ENCODE results near the gene E2F2. TPM values are rescaled to one million over a fixed set of nuclear protein-coding genes. Genes with fewer than 3 reads are reported as not detected.
"Not testable (repeated sequence)": the region's sequence is repeated elsewhere in the genome, so short reads cannot be mapped to it uniquely, and the experiment has no call there.

The E2F2 gene
- total and polyA plus RNA-seq, 11 donors: 0.04 to 2.7 (median 0.15) TPM; not detected in 1

GRCh38 chr1:23545851-23546250, 14.8 kb upstream of the E2F2 start:
- peaks cover 0 to 34% (median 13%) of the 10 kb centered on the region in 12 donors for H3K4me1 ChIP-seq
- no peak for ATAC-seq
- H3K27ac ChIP-seq: no peak overlapping the region
- intact Hi-C loops (cut with DNase I): loop anchor here in 2 of 10 donors (1.0 kb wide), 1 partner anchor 91 kb away; no protein-coding TSS in a partner anchor
- H3K9me3 ChIP-seq: no peaks in the 10 kb centered on the region
- no peaks in the 10 kb centered on the region for H3K27me3 ChIP-seq
- no peak for TF ChIP-seq POLR2A (IDR thresholded peaks at IDR 0.05)
- no peak for TF ChIP-seq CTCF (IDR thresholded peaks at IDR 0.05)
- H3K4me3 ChIP-seq: no peak overlapping the region
- DNase-seq: no peak
- H3K36me3 ChIP-seq: no peaks in the 10 kb centered on the region
- 90 to 97% (median 92%) methylated on average over 9 of the region's 9 CpGs for WGBS, 4 donors

- DNase-seq (peak; percentile 66 to 82 (median 77)), ATAC-seq (peak; percentile 27 to 78 (median 68))
- WGBS, 4 donors: 33 to 45% (median 38%) methylated on average over 8 of the region's 8 CpGs
- Histone ChIP-seq H3K4me3 (no peak overlapping the region), H3K9me3 (no peaks in the 10 kb centered on the region), H3K27me3 (no peaks in the 10 kb centered on the region), H3K36me3 (no peaks in the 10 kb centered on the region), H3K4me1 (peaks cover 2 to 37% (median 15%) of the 10 kb centered on the region in 12 donors), H3K27ac (peak overlapping the region in 2 of 12 donors; percentile 20 to 40)
- intact Hi-C loops (cut with DNase I): loop anchor here (1.0 kb wide), 2 partner anchors 93 to 94 kb away; no protein-coding TSS in a partner anchor
- peak; percentile 76 to 97 (median 91) for TF ChIP-seq CTCF (IDR thresholded peaks at IDR 0.05)
- no peak for TF ChIP-seq POLR2A (IDR thresholded peaks at IDR 0.05)
These were observed 13.7 kb upstream of the E2F2 start for GRCh38 chr1:23544444-23545389.

GRCh38 chr1:23543707-23544443, 12.8 kb upstream of the E2F2 start:
- Histone ChIP-seq H3K4me3 (no peak overlapping the region), H3K27ac (no peak overlapping the region), H3K36me3 (no peaks in the 10 kb centered on the region), H3K9me3 (no peaks in the 10 kb centered on the region), H3K4me1 (peaks cover 2 to 38% (median 17%) of the 10 kb centered on the region in 12 donors), H3K27me3 (no peaks in the 10 kb centered on the region)
- ATAC-seq (no peak), DNase-seq (no peak)
- 85 to 87% (median 86%) methylated on average over 8 of the region's 8 CpGs for WGBS, 4 donors
- intact Hi-C loops (cut with DNase I): loop anchor here in 8 of 10 donors (1.0 kb wide), 2 partner anchors 93 to 94 kb away; no protein-coding TSS in a partner anchor
- no peak for TF ChIP-seq CTCF (IDR thresholded peaks at IDR 0.05)
- no peak for TF ChIP-seq POLR2A (IDR thresholded peaks at IDR 0.05)

- intact Hi-C loops (cut with DNase I); H3K9me3 ChIP-seq; H3K4me3 ChIP-seq; DNase-seq; H3K27me3 ChIP-seq; H3K27ac ChIP-seq; H3K36me3 ChIP-seq; ATAC-seq: not testable (repeated sequence)
- WGBS, 4 donors: 85 to 91% (median 90%) methylated on average over 5 of the region's 5 CpGs
- peaks cover 0 to 29% (median 13%) of the 10 kb centered on the region in 12 donors for H3K4me1 ChIP-seq
These were observed 11.9 kb upstream of the E2F2 start for GRCh38 chr1:23542940-23543339.

Data from heart left ventricle (tissue), 16 donors.